GM21423 (cell line): ENCODE measurements around the gene MYL9.
"Not testable (repeated sequence)": the region's sequence is repeated elsewhere in the genome, so short reads cannot be mapped to it uniquely, and the experiment has no call there.

Experiments
- ATAC-seq: cut with Tn5 transposase; IDR thresholded peaks from one replicate; pipeline ENCODE4 v1.9.1; 2021; ENCODE audit warnings: mild to moderate bottlenecking, moderate library complexity; ENCODE audit not compliant: unreplicated experiment

The MYL9 gene

DNA sequence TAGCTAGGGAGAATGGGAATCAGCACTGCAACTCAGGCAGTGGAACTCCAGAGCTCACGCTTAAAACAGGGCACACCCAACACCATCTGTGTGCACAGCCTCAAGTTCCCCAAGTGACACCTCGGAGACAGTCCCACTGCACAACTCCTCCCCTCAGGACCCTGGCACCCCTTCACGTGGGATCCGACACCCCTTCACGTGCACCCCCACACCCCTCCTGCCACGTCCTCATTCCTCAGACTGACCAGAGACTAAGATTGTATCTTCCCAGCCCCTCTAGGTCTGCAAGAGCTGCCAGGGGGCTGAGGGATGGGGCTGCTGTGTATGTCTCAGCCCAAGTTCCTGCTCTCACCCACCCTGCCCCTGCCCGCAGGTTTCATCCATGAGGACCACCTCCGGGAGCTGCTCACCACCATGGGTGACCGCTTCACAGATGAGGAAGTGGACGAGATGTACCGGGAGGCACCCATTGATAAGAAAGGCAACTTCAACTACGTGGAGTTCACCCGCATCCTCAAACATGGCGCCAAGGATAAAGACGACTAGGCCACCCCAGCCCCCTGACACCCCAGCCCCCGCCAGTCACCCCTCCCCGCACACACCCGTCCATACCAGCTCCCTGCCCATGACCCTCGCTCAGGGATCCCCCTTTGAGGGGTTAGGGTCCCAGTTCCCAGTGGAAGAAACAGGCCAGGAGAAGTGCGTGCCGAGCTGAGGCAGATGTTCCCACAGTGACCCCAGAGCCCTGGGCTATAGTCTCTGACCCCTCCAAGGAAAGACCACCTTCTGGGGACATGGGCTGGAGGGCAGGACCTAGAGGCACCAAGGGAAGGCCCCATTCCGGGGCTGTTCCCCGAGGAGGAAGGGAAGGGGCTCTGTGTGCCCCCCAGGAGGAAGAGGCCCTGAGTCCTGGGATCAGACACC lies 7.6 kb downstream of the MYL9 start:
- ATAC-seq, result no peak

DNA sequence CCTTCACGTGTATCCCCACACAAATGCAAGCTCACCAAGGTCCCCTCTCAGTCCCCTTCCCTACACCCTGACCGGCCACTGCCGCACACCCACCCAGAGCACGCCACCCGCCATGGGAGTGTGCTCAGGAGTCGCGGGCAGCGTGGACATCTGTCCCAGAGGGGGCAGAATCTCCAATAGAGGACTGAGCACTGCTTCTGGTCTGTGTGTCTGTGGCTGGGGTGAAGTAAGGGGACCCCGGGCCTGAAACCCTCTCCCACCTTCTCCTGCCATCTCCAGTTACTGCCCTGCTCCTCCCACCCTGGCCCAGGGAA lies 8.3 kb downstream of the MYL9 start:
- no peak for ATAC-seq

DNA sequence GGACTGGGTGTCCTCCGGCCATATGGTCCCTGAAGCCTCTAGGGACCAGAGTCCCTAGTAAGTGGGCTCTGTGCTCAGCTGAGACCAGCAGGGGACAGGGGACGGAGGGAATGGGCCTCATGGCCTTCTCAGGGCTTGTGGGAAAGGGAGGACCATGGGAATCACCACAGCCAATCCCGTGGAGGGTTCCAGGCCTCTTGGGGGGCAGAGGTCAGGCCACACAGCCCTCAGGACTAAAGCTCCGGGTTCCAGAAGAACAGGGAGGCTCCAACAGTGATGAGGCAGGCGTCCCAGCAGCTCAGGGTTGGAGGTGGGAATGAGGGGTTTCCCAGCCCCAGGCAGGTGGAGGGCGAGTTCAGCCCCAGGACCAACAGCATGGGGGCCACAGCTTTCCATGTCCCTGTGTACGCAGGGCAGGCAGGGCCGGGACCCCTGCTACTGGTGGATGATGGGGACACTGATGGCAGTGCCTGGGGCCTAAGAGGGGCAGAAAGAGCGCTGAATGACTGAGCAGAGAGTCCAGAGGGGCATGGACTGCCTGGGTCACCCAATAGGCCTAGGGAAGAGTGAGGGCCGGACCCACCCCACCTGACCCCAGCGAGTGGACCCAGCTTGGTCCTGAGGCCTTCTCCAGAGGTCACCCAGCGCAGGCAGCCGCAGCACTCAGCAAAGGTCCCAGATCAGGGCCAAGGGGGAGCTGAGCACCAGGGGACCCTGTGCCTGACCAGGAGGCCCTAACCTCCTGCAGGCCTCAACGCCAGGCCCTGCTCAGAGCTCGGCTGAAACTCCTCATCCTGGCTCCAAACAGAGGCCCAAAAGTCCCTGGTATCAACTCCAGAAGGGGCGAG lies 8.8 kb downstream of the MYL9 start:
- no peak for ATAC-seq

DNA sequence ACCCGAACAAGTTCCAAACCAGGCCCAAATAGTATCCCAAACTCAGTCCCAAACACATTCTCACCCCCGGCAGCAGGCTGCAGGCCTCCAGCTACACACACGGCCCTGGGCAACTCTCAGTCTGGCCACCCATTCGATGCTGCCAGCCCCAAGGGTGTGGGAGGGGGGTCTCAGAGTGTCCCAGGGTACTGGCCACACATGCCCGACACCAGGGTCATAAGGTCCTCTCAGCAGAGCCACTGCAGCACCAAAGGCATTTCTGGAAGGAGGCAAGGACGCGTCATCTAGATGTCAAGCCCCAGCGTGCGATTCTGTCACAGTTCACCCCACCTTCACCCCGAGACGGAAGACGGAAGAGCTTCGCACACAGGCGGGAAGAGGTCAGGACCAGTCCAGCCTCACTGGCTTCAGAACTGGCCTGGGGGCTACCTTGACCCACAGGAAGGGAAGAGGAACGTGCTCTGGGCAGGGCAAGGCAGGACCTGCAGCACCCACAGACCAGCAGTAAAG lies 9.5 kb downstream of the MYL9 start:
- no peak for ATAC-seq

DNA sequence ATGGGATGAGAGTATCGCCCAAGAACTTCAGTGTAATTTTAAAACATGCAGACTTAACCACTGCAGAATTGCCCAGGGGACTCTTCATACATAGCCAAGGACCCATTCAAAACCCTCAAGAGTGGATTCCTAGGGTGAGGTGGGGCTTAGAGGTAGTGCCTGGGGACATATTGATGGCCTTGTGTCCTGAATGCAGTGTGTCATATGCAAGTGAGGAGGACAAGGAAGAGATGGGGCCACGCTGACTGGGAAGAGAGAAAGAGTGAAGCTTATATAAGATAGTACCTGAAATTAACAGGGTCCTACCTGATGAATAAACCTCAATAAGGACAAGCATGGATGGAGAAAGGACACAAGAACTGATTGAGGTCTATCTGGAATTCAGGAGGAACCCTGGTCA lies 13.9 kb downstream of the MYL9 start:
- ATAC-seq, result no peak

DNA sequence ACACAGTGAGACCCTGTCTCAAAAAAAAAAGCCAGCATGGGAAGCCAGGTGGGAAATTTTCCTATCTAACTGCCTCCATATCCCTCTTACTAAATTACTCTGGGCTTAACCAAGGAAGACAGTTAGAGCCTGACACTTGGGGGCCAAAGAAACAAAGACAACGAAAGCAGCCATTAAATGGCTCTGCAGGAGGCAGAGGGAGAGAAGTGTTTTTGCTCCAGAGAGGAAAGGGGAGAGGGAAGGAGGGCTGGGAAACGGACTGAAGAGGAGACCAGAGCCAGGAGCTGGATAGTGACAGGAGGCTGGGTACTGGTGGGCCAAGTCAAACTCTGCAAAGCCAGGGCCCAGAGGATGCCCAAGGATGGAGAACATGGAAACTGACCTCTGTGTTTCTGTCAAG lies 21.4 kb downstream of the MYL9 start:
- ATAC-seq, result no peak

DNA sequence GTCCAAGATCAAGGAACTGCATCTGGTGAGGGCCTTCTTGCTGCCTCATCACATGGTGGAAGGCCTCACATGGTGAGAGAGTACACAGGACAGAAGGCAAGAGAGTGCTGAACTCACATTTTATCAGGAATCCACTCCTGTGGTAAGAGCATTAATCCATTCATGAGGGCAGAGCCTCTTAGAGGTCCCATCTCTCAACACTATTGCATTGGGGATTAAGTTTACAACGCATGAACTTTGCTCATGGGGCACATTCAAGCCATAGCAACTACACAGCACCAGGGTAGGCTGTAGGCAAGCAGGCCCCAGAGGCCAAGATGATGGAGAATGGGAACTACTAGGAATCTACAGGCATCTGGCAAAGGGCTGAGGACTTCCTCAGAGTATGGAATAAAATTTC lies 22.1 kb downstream of the MYL9 start:
- no peak for ATAC-seq

DNA sequence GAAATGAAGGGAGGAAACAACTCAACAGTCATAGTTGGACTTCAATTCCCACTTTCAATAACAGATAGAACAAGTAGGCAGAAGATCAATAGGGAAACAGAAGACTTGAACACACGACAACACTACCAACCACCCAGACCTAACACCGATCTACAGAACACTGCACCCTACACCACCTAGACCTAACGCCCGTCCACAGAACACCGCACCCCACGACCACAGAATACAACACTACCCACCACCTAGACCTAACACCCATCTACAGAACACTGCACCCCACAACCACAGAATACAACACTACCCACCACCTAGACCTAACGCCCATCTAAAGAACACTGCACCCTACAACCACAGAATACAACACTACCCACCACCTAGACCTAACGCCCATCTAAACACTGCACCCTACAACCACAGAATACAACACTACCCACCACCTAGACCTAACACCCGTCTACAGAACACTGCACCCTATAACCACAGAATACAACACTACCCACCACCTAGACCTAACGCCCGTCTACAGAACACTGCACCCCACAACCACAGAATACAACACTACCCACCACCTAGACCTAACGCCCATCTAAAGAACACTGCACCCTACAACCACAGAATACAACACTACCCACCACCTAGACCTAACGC lies 22.9 kb downstream of the MYL9 start:
- not testable (repeated sequence) for ATAC-seq

DNA sequence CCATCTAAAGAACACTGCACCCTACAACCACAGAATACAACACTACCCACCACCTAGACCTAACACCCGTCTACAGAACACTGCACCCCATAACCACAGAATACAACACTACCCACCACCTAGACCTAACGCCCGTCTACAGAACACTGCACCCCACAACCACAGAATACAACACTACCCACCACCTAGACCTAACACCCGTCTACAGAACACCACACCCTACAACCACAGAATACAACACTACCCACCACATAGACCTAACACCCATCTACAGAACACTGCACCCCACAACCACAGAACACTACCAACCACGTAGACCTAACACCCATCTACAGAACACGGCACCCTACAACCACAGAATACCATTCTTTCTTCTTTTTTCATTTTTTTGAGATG lies 23.4 kb downstream of the MYL9 start:
- not testable (repeated sequence) for ATAC-seq

DNA sequence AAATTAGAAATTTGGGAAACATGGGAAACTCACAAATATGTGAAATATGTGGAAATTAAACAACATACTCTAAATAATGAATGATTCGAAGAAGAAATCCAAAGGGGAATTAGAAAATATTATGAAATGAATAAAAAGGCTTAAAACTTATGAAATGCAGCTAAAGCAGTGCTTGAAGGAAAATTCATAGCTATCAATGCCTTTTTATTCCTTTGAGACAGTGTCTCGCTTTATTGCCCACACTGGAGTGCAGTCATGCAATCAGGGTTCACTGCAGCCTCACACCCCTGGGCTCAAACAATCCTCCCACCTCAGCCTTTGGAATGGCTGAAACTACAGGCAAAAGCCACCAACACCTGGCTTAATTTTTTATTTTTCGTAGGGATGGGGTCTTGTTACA lies 24.2 kb downstream of the MYL9 start:
- no peak for ATAC-seq

DNA sequence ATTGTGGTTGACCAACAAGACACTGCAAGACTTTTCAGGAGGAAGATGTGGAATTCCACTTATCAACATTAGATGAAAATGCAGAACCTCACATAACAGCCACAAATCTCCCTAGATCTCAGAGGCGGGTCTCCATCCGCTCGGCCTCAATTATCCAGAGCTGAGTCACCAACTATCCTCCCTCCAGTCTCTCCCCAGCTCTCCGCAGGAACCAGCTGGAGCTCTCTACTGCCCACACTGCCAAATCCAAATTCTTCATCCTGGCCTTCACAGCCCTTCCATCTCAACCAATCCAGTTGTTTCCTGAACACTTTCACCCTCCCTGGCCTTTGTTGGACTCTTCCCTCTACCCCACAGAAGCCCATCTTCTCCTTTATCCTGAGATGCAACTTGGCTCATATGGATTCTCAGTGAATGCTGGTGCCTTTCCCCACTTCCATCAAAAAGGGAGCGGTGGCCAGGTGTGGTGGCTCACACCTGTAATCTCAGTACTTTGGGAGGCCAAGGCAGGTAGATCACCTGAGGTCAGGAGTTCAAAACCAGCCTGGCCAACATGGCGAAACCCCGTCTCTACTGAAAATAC lies 28.6 kb downstream of the MYL9 start:
- no peak for ATAC-seq

DNA sequence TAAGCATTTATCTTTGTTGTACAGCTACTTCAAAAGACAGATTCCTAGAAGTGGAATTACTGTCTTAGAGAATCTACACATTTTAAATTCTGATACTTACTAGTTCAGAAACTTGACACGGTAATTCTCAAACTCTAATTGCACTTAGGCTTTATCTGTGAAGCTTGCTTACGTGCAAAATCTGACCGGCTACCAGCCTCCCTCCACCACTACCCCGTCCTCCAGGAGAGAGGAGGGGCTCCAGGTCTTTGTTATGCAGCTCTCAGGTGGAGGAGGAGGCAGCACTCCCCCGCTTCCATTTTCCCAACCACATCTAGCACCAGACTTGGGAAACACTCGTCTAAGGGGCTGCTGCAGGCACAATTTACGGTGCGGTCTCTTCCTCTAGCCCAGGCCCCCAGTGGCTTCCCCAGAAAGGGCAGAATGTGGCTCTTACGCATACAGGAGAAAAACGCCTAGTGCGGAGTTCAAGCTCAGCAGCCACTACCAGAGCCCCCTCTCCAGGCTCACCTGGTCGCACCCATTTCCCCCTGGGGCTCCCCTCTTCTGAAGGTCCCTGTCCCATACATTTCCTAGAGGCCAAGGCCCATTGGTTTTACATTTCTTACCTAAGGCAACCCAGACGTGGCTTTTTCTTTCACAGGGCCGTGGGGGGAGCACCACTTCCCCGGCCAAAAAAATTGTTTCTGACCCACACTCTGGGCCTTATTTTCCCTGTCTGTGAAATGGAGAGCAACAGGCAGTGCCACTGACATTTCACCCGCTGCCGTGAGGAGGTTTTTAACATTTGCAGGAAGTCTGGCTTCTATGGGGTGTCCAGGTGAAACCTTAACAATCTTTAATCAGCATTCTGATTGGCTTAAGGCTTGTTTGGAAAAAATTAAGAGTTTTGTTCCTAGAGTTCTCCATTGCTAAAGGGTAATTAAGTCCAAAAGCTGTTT lies 30.5 kb downstream of the MYL9 start:
- no peak for ATAC-seq

DNA sequence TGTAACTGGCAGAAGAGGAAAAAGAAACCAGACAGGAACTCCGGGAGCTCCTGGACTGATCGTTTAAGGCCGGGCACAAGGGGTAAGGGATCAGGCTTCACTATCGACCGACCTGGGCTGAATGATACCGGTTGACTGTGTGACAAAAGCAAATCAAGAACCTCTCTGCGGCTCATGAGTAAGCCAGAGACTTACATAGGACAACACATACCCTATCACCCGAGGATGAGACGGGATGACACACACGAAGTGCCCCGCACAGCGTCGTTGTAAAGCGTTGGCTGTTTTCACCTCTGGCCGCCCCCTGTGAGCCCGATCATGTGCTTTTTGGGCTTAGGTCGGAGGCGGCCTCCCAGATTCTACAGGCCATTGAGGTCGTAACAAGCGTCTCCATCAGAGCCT lies 31.4 kb downstream of the MYL9 start:
- peak; percentile 18 for ATAC-seq

DNA sequence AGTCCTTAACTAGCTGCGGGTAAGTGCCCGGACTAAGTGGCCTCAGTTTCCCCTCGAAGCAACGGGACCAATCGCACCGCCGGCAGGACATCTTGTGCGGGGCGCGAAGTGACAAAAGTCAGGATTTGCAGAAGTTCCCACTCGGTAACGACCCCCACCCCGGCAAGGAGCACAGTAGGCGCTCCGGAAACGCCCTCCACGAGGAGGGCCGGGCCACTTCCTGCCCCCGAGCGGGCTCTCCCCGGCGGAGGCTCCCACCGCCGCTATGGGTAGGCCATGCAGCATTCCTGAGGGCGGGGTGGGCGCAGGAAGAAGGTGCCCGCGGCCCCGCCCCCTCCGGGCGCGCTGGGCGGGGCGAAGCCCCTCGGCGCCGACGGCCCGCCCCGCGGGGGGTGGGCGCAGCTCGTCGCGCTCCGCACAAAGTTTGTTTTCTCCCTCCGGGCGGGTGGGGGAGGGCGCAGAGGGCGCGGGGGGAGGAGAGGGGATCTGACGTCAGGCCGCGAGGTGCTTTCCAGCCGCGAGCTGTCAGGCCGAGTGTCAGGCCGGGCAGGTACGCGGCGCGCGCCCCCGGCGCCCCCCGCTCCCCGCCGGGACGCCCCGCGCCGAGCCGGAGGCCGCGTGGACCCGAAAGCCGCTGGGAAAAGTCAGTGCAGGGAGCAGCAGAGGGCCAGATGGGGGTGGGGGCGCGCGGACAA lies 31.9 kb downstream of the MYL9 start, which contains the start of gene TGIF2:
TGIF2 (plus strand) TSS at position 495 of the 695 bp plus-strand sequence. CDS start 5,178 bp downstream, outside the sequence.
- ATAC-seq, result peak; percentile 61

DNA sequence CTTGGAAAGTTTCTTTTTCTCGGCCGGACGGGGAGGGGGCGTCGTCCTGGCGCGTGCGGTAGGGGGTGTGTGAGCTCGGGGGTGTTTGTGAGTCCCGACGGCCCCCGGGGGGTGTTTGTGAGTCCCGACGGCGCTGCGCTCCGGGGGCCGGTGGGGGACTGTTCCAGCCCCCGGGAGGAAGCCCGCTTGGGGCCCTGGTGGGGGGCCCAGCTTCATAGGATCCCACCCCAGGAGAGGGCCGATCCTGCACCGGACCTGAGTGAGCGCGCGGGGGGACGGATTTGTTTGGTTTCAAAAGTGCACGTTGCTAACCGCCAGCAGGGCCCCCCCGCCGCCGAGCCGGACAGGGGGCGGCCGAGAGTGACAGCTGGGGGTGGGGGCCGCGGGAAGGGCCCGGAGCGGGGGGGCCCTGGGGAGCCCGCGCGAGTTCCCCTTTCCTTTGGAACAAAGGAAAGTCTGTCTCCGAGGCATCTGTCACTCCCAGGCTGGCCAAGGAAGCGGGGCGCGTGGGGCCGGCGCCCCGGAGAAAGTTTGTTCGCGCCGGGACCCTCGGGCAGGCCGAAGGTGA lies 32.6 kb downstream of the MYL9 start:
- no peak for ATAC-seq

DNA sequence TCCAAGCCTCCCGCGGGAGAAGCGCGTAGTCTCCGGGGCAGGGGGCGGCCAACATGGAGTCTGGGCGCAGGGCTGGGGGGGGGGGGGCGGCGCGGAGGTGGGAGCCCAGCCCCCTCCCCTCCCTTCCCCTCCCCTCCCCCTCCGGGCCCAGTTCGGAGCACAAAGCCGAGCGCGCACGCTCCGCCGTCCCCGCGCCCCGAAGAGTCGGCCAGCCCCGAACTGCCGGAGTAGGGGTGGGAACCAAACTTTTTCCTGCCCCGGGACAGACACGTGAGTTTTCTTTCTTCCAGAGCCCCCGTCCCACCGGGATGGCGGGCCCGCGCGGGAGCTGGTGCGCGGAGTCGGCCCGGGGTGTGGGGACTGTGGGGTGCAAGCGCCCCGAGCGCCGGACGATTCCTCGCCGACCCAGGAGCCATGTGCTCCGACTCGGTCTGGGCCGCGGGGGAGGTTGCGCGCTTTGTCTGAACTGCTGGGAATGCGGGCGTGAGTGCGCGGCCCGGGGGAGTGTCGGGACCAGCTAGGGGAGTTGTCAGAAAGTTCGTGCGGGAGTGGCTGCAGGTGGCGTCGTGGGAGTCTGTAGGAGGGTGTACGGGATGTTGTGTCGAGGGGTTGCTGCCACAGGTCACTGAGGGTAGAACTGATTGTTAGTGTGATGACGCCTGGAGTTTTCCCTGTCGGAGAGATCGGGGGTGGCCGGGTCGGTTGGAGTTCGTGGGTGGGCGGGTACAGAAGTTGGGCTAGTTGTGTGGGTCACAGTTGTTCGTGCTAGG lies 33.2 kb downstream of the MYL9 start:
- ATAC-seq, result no peak

DNA sequence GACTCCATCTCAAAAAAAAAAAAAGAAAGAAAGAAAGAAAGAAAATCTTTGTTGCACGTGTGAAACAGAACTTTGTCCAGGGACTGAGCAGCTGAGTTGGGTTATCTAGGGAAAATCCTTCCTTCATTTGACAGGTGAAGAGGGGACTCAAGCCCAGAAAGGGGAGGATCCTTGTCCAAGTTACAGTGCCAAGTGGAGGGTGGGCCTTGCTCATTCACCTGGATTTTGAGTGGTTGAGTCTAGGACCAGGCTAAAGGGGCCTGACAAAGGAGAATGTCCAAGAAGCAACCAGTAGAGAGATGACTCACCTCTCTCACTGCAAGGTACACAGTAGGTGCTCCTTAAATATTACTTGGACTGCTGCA lies 34.7 kb downstream of the MYL9 start:
- no peak for ATAC-seq

DNA sequence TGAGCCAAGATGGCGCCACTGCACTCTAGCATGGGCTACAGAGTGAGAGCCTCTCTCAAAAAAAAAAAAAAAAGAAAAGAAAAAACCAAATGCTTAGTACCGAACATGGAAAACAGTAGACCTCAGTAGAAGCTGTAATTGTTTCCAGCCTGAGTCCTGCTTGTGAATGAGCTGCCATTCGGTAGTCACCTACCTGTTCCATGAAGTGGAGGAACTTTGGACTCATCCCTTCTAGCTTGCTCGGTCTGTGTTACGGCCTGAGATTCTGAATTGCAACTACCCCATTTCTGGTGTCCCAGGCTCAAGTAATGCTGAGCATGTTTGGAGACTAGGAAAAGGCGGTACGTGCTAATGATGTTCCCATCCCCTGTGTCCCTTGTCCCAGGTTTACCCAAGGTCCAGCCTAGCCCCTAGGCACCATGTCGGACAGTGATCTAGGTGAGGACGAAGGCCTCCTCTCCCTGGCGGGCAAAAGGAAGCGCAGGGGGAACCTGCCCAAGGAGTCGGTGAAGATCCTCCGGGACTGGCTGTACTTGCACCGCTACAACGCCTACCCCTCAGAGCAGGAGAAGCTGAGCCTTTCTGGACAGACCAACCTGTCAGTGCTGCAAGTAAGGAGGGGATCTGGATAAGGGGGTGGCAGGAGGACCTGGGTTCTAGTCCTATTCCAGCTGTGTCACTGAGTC lies 37.2 kb downstream of the MYL9 start:
- ATAC-seq, result no peak
